NCI-H1694 (cell line): Measurements from ENCODE around the gene GPR107.

Experiments
- DNase-seq: peaks from one replicate; lab custom pipeline; 2025; lab: John Stamatoyannopoulos, UW

The GPR107 gene

DNA sequence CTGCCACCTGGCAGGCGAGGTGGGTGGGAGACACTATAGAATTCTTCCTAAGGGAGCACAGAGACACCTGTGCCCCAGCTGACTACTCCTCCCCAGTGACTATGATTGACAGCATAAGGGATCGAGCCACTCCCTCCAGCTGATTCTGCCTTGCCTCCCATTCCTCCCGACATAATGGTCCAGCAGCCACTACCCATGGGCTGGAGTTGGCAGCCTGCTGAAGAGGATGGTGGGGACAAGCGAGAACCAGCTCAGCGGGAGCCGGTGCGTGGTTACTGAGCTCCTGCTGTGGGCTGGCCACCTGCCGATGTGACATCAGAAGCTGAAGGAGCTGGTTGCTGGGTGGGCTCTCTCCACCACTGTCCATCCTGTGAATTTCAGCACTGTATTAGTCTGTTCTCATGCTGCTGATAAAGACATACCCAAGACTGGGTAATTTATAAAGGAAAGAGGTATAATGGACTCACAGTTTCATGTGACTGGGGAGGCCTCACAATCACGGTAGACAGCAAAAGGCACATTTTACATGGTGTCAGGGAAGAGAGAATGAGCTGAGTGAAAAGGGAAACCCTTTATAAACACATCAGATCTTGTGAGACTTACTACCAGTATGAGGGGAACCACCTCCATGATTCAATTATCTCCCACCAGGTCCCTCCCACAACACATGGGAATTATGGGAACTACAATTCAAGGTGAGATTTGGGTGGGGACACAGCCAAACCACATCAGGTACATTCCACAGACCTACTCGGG is 106.4 kb downstream of the GPR107 start:
- no peak for DNase-seq

DNA sequence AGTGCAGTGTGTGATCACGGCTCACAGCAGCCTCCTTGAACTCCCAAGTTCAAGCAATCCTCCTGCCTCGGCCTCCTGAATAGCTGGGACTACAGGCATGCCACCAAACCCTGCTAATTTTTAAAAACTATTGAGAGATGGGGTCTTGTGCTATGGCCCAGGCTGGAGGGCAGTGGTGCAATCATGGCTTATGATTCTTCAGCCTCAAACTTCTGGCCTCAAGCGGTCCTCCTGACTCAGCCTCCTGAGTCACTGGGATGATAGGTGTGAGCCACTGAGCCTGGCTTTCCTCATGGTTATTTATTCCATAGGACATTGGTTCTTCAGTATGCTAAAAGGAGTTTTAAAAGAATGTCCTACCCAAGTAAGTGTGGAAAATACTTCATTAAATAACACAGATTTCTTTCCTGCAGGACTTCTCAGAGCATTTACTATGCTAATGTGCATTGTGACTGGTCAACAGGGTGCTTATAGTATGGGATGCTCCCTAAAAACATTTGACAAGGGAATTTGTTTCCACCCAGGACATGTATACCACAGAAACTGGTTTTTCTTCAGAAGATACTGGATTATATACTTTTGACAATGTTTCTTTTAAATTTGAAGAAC is 107.3 kb downstream of the GPR107 start:
- DNase-seq, result no peak

DNA sequence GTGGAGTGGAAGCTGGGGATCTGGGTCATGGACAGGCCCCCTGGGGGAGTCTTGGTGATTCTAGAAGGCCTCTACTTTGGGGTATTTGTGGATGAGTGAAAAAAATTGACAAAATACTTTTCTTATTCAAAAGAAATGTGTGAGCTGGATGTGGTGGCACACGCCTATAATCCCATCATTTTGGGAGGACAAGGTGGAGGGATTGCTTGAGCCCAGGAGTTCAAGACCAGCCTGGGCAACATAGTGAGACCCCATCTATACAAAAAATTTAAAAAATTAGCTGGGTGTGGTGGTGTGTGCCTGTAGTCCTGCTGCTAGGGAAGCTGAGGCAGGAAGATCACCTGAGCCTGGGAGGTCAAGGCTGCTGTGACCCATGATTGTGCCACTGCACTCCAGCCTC is 111.9 kb downstream of the GPR107 start:
- DNase-seq, result no peak

DNA sequence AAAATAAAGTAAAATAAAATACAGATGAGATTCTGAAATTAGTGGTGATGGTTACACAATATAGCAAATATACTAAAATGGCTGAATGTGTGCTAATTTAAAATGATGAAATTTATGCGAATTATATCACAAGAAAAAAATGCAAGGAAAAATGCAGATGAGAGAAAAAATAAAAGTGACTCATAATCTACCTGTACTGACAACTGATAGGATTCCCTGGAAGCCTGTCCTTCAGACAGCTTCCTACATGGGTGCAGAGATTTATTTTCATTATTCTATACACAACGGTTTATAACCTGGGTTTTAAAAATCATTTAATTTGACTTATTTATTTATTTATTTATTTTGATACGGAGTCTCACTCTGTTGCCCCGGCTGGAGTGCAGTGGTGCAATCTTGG is 112.7 kb downstream of the GPR107 start:
- no peak for DNase-seq

DNA sequence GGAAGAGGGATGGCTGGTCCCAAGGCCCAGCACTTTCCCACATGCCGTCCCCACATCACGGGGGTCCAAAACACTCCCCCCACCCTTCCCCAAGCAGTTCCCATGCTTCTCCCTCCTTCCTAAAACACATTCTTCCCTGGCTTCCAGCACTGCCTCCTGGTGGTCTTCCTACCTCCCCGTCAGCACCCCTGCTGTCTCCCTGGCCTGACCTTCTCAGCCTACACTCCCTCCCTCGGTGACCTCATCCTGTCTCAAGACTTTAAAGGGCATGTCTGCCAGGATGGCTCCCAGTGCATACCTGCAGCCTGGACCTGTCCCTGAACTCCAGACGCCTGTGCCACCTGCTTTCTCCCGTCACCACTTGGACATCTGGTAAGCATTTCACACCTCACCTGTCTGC is 114.2 kb downstream of the GPR107 start:
- DNase-seq, result no peak

DNA sequence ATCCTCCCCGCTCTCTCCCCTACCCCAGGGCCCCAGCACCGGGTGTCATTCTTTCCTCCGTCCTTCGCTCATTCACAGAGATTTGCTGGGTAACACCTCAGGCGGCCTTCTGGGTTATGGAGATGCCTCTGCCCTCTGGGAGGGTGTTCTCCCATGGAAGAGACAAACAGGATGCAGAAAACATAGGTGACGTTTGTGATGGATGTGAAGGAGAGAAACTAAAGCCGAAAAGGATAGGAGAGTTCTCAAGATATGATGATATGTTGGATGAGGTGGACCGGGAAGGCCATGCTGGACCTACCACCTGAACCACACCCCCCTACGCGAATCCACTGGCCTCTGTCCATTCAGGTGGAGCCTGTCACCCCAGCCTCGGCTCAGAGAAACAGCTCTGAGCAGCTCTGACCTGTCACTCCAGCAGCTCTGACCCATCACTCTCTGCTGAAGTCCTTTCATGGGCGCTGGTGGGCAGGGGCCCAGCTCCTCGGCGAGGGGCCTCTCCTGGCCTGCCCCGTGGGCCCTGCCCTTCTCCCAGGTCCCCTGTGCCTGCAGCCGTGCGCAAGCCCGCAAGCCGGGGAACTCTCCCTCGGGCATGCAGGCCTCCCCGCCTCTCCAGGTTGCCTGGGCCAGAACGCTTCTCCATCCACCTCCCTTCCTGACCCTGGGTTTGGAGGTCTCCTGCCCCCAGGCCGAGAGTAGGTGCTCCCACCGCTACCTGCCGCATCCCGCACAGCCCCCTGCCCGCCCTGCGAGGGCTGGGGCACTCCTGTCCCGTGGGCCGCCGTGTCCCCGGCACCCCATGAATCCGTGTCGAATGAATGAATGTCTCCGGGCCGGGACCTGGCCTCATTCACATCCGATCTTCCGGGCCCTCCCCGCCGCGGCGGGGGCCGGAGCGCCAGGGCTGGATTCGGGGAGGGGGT is 117.8 kb downstream of the GPR107 start:
- no peak for DNase-seq

DNA sequence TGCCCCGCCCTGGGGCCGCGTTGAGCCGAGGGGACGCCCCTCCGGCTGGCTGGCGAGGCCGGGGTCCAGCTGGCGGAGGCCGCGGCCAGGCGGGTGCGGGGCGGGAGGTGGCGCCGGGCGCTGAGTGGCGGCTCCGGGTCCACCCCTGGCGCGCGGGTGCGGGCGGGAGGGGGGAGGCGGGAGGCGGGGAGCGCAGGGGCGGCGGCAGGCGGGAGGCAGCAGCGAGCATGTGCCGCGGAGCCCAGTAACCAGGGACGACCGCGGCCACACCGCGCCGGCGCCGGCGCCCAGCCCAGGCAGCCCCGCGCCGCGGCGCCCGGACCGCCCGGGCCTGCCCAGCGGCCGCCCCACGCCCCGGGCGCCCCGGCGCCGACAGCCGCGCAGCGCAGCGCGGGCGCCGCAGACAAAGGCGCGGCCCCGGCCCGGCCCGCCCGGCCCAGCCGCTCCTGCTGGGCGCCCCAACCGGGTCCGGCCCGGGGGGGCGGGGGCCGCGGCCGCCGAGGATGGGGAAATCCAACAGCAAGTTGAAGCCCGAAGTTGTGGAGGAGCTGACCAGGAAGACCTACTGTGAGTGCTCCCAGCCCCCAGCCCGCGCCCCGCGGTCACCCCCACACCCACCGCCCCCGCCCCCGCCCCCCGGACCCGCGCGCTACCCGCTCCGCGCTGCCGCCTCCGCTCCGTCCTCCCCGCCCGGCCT is 118.6 kb downstream of the GPR107 start, which contains the start of gene NCS1:
TSS of gene NCS1 (plus strand) at position 244 of the 697 bp plus-strand sequence. CDS start at position 504, 260 bp downstream.
- DNase-seq, result no peak

DNA sequence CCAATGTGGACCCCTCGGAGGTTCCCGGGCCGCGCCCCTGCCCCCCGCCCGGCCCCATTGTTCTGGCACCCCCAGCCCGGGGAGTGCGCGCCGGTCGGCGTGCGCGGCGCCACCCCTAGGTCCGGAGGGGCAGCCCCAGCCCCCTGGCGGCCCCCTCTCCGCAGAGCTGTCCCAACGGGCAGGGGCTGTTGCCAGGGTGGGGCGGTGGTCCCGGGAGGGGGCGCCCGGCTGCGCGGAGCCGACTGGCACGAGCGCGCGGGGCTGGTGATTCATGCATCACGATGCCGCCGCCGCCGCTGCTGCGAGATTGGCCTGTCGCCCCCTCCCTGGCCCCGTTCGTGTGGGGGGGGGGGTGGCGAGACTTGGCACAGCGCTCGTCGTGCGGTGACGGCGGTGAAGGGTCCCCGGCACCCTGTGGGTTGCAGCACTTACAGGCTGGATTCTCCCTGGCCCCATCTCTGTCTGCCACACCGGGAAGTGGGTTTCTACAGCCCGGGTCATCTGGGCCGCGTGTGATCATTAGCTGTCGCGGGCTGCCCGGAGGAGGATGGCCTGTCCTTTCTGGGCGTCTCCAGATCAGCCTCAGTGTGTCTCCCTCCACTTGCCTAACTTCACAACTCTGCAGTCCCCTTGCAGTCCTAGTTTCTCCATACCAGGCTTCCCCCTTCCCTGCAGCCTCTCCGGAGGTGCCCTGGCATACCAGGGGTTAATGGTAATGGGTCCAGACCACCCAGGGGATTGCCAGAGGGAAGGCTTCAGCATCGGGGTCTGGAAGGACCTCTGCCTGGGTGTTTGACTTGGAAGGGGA is 119.4 kb downstream of the GPR107 start:
- no peak for DNase-seq

DNA sequence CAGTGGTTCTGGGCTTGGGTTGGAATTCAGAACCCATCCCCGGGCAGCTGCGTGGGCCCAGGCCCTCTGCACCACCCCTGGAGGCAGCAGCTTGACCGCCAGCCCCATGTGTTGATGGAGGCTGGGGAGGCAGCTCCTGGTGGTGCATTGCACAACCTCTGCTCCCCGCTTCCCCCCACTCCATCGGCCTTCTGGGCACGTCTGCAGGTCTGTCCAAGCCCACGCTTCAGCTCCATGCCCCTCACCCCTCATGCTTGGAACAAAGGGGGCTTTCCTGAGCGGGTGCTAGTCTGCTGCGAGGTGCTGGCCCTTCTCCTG is 119.9 kb downstream of the GPR107 start:
- no peak for DNase-seq

DNA sequence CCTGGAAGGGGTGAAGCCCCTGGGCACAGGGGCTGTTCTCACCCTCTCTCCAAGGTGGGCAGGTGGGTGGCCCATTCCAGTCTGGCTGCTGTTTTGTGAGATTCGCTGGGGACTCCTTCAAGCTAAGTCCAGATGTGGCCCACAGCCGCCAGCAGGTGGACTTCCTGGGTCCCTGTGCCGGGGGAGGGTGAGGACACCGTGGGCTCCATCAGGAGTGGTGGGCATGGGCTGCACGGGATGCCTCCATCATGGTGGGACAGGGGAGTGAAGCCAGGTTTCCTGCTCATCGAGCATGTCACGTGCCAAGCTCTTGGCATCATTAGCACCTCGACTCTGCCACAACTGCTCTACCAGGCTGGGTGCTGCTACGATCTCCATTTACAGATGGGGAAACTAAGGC is 120.3 kb downstream of the GPR107 start:
- no peak for DNase-seq

DNA sequence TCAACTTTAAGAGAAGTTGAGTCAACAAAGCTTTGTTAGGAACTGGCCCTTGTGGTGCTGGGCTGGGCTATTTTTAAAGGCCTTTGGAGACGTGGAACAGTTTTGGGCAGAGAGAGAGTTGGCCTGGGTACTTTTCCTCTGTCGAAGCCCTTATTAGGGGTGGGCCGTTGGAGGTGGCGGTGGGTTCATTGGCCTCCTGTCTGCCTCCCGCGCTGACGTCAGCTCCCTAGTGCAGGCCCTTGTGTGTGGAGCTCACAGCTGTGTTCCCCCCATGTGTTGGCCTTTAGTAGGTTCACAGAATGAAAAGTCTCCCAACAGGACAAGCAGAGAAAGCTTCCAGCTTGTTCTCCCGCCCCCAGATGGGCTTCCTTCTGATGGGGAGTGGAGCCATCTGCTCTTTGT is 121.2 kb downstream of the GPR107 start:
- DNase-seq, result no peak

DNA sequence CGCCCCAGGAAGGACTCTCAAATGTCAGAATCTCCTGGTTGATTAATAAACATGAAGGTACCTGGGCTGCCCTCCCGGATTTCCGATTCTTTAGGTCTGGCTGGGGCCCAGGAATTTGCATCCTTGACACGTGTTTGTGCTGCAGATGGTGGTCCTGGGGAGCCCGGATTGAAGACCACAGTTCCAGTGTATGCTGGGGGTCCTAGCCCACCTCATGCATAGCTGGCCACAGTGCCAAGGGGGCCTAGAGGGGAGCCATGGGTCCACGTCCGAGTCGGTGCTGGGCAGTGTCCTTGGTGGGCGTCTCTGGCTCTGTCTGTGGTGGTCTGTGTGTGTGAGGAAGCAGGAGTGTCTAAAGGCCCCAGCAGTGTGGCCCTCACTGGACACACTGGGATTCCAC is 121.6 kb downstream of the GPR107 start:
- no peak for DNase-seq

DNA sequence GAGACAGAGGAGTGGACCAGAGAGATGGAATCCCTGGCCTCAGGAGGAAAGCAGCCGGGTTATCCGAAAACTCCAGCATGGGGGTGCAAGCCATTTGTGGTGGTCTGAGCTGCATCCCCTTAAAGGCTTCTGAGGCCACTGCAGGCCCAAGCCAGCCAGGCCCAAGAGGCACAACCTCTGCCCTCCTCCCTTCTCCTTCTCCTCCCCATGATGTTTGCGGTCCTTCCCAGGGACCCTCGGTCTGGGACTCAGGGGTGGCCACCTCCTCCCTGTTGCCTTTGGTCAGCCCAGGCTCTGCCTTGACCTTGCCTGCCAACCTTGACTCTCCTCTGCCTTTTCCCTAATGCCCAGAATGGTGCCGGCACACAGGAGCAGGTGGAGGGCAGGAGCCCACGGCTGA is 123.1 kb downstream of the GPR107 start:
- no peak for DNase-seq

DNA sequence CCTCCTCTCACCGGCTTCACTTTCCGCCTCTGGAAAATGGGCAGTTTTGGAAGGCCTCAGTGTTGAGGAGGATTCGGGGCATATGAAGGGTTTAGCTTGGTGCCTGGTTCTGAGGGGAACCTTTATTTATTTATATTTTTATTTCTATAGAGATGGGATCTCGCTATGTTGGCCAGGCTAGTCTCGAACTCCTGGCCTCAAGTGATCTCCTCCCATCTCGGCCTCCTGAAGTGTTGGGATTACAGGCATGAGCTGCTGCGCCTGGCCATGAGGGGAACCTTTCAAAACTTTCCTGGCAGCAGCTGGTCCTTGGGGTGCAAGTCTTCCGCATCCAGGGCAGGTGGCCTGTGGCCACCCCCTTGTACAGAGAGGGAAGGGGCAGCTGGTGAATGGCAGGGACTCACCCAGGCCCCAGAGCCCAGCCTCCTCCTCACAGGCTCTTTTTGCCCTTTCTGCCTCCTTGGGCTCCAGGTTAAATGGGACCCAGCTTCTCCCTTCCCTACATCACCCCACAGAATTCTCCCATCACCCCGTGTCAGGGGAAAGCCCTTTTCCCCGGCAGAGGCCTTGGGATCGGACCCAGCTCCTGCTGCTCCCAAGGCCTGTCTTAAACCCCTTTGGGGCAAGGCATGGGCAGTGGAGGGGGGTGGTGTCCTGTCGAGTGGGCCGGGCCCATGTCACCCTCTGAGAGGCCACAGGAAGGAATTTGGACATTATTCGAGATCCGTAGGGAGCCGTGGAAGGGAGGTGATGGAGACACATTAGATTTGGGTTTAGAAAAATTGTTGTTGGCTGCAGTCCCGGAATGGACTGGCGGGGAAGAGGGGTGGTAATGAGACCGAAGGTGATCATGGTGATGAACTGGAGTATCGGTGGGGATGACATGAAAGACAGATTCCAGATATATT is 124.4 kb downstream of the GPR107 start:
- DNase-seq, result no peak

DNA sequence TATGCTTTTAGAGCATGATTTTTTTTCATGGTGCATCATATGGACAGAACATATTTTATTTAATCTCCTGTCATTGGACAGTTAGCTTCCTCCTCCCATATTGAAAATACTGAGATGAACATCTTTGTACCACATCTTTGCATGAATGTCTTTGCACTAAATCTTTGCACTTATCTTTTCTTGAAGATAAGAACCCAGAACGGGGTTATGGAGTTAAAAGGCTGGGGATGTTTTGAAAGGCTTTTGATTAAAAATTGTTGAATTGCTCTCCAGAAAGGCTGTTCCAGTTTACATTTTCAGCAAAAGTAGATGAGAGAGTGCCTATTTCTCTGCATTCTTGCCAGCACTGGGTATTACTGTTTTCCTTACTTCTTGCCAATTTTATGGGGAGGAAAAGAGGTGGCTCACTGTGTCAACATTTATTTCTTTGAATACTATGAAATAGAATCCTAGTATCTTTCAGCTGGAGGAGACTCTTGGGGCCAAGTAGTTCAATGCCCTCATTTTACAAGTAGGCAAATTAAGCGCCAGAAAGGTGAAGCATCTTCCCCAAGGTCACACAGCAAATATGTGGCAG is 125.7 kb downstream of the GPR107 start:
- DNase-seq, result no peak

DNA sequence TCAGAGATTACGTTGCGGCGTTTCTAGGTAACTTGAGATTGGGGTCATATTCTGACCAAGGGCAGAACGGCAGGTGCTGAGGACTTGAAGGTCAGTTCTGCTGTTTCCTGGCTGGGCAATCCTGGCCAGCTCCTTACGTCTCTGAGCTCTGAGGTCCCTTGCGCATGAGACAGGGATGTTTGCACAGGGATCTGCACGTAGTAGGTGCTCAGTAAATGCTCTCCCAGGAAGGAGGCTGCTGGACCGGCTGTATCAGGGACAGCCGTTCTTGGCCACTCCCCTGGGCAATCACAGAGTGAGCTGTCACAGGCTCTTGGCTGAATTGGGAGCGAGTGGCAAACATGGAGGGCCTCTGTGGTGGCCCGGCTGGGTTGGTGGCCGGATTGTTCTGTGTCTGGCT is 126.8 kb downstream of the GPR107 start:
- no peak for DNase-seq

DNA sequence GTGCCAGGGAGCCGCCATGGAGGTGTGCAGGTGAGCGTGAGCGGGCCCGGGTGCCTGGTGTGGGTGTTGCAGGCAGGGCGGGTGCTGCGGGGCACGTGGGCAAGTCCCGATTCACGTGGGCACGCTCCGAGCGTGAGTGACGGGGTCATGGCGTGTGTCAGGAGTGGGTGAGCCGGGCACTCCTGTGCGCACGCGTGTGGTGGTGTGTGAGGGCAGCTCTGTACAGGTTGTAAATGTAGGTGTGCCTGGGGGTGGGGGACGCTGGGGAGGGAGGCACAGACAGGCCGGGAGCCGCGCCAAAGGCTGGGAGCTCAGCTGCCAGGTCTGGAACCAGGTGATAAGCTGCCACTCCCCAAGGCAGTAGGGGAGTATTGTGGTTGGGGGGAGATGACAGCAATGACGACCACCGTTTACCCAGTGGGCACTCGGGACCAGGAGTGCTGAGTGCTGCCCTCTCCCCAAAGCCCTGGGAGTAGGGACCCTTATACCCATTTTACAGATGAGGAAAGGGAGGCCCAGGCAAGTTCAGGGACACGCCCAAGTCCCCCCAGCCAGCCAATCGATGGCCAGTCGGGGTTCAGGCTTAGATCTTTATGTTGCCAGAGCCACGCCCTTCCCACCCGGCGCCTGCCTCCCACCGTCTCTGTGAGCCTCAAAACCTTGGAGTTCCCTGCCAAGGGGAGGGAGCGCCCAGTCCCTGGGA is 128.1 kb downstream of the GPR107 start:
- DNase-seq, result no peak

DNA sequence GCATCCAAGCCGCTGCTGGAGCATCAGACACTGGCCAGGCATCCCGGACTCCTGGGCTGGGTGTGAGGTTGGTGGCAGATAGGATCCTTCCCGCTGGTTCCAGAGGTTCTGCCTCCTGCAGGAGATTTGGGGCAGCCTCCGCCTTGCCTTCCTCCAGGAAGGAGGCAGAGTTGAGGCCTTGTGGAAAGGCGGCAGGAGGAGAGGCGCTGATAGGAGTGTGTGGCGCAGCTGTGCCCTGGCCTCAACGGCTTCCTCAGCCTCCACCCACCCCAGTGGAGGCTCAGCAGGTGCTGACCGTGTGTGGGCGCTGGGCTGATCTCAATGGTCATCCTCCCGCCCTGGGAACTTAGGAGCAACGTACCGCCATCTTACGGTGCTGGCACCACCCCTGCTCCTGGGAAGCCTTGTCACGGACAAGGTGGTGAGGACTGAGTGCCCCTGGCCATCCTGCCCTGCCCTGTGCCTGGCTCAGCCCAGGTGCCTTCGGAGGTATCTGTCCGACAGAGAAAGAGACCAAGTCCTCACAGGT is 128.7 kb downstream of the GPR107 start:
- DNase-seq, result no peak

DNA sequence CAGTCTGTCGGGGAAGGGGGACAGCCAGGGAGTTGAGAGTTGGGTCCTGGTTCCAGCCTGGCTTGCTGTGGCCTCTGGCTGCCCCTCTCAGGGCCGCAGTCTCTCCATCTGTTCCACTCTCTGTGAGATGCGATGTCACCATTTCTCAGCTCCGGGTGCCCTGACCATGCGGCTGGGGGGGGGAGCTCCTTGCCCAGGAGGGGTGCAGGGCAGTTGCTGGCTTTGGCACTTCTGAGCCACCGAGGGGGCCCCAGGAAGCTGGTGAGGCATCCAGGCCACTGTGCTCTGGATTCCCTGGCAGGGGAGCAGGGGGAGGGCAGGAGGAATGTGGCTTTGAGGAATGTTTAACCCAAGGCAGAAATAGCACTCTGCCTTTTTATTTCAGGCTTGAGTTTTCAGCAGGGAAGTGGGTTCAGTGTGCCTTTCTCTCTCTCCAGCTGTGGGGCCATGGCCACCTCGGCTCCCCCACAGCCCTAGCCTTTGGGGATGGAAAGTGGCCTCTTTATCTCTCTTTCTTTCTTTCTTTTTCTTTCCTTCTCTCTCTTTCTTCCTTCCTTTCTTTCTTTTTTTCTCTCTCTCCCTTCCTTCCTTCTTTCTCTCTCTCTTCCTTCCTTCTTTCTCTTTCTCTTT is 129.5 kb downstream of the GPR107 start:
- no peak for DNase-seq
